OCI-LY3 (cell line): ENCODE data around the gene MMEL1.

Experiments used
- H2AFZ ChIP-seq: fragments of 200-600, 300-600 bp; shearing (Covaris generic); 2 replicates; pipeline ENCODE4 v1.6.0; 2014; ENCODE audit warnings: antibody characterized with exemption, low read depth, low read length
- H3K27ac ChIP-seq: fragments of 200-600, 300-600 bp; sonication (generic); 2 replicates; pipeline ENCODE4 v1.5.1; 2014; ENCODE audit warnings: mild to moderate bottlenecking, low read length, moderate library complexity, mixed read lengths
- H3K27me3 ChIP-seq: fragments of 200-600, 300-600 bp; sonication (generic); 2 replicates; pipeline ENCODE4 v1.6.1; 2014; ENCODE audit warnings: low read depth, low read length, mixed read lengths
- H3K36me3 ChIP-seq: fragments of 200-600, 300-600 bp; sonication (generic); replicated peaks from 2 replicates; pipeline ENCODE3; 2014; ENCODE audit warnings: low read depth, low read length, mixed read lengths
- H3K4me1 ChIP-seq: fragments of 300-600, 200-600 bp; sonication (generic); 2 replicates; pipeline ENCODE4 v1.6.1; 2014; ENCODE audit warnings: low read length, mixed read lengths
- H3K4me2 ChIP-seq: fragments of 200-600, 300-600 bp; sonication (generic); 2 replicates; pipeline ENCODE4 v1.6.1; 2014; ENCODE audit warnings: low read length, mixed read lengths
- H3K4me3 ChIP-seq: fragments of 300-600, 200-600 bp; sonication (generic); 2 replicates; pipeline ENCODE4 v1.5.1; 2014; ENCODE audit warnings: antibody characterized with exemption, mild to moderate bottlenecking, low read length, moderate library complexity
- H3K79me2 ChIP-seq: fragments of 300-600, 200-600 bp; shearing (Covaris generic); 2 replicates; pipeline ENCODE4 v1.6.1; 2014; ENCODE audit warnings: mild to moderate bottlenecking, low read length, mixed read lengths
- H3K9ac ChIP-seq: fragments of 300-600, 200-600 bp; shearing (Covaris generic); 2 replicates; pipeline ENCODE4 v1.6.0; 2014; ENCODE audit warnings: mild to moderate bottlenecking, low read length, moderate library complexity
- H3K9me3 ChIP-seq: fragments of 200-600, 300-600 bp; shearing (Covaris generic); 2 replicates; pipeline ENCODE4 v1.6.1; 2014; ENCODE audit warnings: low read length, mixed read lengths; ENCODE audit not compliant: insufficient read depth
- H4K20me1 ChIP-seq: fragments of 200-600, 300-600 bp; sonication (generic); 2 replicates; pipeline ENCODE4 v1.6.1; 2016; ENCODE audit warnings: low read length, mixed read lengths; ENCODE audit not compliant: insufficient read depth
- CTCF ChIP-seq: fragments of 200-600, 300-600 bp; sonication (generic); IDR thresholded peaks from 2 replicates; pipeline ENCODE4 v1.5.1; 2014; ENCODE audit warnings: antibody characterized with exemption, low read length, low read depth
- EZH2phosphoT487 ChIP-seq: fragments of 200-600 bp; shearing (Covaris generic); IDR thresholded peaks from 2 replicates; pipeline ENCODE4 v1.6.1; 2018; ENCODE audit warnings: antibody characterized with exemption, mixed run types, low read depth

The MMEL1 gene

GRCh38 chr1:2612591-2613365, 20.0 kb downstream of the MMEL1 start:
- TF ChIP-seq CTCF (no peak), EZH2phosphoT487 (no peak)
- Histone ChIP-seq H3K4me3 (no peak overlapping the region), H3K4me2 (no peak overlapping the region), H3K27ac (no peak overlapping the region), H3K36me3 (no peaks in the 10 kb centered on the region), H3K9me3 (no peaks in the 10 kb centered on the region), H3K9ac (no peak overlapping the region), H2AFZ (no peak overlapping the region), H3K27me3 (no peaks in the 10 kb centered on the region), H3K4me1 (no peaks in the 10 kb centered on the region), H3K79me2 (no peaks in the 10 kb centered on the region), H4K20me1 (no peaks in the 10 kb centered on the region)

GRCh38 chr1:2611621-2612437, 21.0 kb downstream of the MMEL1 start:
- no peaks in the 10 kb centered on the region for H4K20me1 ChIP-seq
- no peaks in the 10 kb centered on the region for H3K4me1 ChIP-seq
- H2AFZ ChIP-seq = no peak overlapping the region
- no peak overlapping the region for H3K4me2 ChIP-seq
- no peaks in the 10 kb centered on the region for H3K9me3 ChIP-seq
- no peaks in the 10 kb centered on the region for H3K27me3 ChIP-seq
- TF ChIP-seq CTCF = no peak
- TF ChIP-seq EZH2phosphoT487 = no peak
- H3K36me3 ChIP-seq = no peaks in the 10 kb centered on the region
- H3K27ac ChIP-seq = no peak overlapping the region
- no peaks in the 10 kb centered on the region for H3K79me2 ChIP-seq
- no peak overlapping the region for H3K4me3 ChIP-seq
- H3K9ac ChIP-seq = no peak overlapping the region

- Histone ChIP-seq H3K4me2 (no peak overlapping the region), H3K4me3 (no peak overlapping the region), H3K27me3 (no peaks in the 10 kb centered on the region), H4K20me1 (no peaks in the 10 kb centered on the region), H3K27ac (no peak overlapping the region), H2AFZ (no peak overlapping the region), H3K9me3 (no peaks in the 10 kb centered on the region), H3K4me1 (no peaks in the 10 kb centered on the region), H3K79me2 (no peaks in the 10 kb centered on the region), H3K36me3 (no peaks in the 10 kb centered on the region), H3K9ac (no peak overlapping the region)
- TF ChIP-seq CTCF = no peak
Measured at GRCh38 chr1:2611031-2611501, 21.8 kb downstream of the MMEL1 start.
